Measurements from ENCODE around the gene DEGS2.

DEGS2 gene

DNA sequence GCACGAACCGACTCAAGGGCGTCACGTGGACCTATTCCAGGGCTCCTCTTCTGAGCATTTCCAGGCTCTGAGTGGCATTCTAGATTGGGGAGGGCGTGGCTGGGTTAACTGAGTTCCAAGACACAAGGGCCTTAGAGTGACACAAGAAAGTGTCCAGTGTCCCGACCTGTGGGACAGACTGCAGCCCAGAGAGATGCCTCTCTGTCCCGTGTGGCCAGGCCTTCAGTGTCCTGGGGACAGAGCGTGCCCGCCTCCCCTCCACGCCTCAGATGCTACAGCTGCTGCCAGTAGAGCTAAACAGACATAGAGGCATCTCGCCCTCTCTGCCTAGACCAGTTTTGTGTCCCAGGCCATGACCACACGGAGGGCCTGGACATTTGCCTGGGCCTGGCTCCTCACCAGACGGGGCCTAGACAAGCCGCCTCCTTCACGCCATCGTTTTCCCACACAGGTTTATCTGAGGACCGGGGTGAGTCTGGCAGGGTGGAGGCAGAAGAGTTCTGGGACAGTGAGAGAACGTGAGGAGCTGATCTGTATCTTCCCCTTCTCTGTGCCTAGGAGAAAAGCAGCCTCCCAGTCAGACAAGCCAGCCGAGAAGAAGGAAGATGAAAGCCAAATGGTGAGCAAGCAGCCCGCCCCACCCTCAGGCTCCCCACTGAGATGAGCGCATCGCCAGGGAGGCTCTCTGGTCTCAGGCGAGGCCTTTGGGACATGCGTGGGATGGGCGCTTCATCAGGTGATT is 27.1 kb downstream of the DEGS2 start:
- no peak for DNase-seq (ENCODE audit: low read depth)

DNA sequence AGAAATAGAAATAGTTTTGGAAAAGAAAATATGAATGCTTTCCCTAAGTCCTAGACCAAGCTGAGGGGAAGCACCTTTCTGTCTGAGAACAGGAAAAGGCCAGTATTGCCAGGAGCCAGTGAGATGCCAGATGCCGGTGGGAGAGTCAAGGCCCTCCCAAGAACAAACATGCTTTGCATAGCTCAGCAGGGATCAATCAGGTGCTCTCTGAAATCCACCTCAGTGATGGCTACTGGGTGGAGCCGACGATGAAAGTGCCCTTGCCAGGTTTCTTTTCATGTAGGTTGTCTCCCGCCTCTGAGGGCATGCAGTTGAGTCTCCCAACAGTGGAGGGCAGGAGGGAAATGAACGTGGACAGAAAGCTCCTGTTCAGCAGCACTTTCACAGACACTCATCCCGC is 28.3 kb downstream of the DEGS2 start:
- no peak for DNase-seq (ENCODE audit: low read depth)

DNA sequence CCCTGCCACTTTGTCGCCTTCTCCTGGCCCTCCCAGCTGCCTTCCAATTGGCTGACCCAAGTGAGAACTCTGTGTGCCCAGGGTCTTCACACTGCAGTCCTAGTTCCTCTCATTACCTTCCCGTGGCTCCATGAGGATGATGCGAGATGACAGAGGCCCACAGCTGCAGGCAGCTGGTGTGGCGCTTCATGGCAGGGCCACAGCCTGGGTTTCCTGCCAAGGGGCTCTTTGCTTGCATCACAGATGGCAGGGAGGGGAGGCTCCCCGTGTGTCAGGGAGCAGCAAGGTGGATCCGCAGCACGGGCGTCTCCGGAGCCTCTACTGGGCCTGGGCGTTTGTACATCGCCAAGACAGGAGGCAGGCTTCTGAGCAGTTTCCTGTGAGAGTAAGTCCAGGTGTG is 28.9 kb downstream of the DEGS2 start:
- no peak for DNase-seq (ENCODE audit: low read depth)

DNA sequence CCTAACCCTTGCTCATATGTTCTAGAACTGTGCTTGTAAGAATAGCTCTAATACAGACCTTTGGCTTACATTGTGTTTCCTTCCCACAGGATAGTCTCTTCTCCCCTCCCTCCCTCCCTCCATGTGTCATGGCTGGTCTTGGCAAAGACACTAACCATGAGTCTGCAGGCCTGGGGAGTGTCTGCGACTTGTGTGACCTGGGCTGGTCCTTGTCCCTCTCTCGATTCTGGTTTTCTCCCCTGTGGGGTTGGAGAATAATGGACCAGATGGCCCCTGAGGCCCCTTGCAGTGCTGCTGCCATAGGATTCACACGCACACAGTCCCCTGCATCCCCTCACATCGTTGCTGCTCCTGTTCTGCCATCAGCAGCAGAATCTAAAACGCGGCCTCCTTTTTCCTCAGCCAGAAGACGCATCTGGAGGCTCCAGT is 30.3 kb downstream of the DEGS2 start:
- no peak for DNase-seq (ENCODE audit: low read depth)

DNA sequence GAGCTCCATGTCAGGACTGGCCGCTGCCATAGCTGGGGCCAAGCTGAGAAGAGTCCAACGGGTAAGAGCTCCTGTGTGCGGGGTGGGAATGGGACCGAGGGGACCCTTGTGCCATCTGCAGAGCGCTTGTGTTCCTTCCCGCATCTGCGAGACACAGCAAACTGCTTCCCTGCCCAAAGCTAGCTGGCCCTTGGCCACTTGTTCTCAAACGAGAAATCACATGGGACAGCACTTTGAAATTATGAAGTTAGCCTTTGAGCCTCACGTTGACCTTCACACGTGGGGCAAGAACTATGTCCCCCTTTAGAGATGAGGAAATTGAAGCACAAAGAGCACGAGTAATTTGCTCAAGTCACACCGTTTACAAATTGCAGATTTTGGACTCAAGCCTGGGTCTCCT is 30.8 kb downstream of the DEGS2 start:
- DNase-seq (ENCODE audit: low read depth) = no peak

DNA sequence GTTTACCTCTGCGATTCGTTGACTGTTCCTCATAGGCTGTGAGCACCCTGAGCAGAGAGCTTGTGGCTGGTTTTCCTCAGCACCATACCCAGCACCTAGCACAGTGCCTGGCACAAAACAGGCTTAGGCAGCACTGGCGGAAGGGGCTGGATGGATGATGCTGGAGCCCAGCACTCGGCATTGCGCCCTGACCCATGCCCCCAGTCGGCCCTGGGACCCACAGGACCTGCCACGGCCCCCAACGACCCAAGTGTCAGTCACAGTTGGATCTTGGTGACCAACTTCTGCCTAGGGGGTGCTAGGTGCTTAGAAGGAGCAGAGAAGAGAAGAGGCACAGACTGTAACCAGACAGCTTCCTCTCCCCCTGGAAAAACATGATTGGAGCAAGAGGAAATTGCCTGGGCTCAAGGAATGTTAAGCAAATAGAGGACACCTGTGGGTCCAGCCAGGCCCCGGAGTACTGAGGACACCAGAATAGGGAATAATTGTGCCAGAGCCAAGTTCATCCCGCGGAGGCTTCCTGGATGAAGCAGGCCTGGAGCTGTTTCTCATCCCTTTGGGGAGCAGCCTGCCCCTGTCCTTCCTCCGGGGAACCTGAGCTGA is 31.5 kb downstream of the DEGS2 start:
- DNase-seq (ENCODE audit: low read depth) = no peak

DNA sequence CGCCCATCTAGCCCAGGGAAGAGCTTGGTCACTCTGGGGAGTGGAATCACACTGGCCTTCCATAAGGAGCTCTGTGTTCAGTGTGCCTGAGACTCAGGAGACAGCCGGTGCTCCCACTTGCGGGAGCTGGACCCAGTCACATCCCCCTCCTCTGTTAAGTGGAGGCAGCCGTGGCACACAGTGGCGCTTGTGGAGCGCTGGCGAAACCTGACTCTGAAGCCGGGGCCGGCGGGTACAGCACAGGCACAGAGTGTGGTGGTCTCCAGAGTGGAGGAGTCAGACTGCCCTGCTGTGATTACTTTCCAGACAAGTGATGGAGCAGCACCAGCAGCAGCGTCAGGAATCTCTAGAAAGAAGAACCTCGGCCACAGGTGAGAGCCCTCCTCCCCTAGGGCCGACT is 33.0 kb downstream of the DEGS2 start:
- no peak for DNase-seq (ENCODE audit: low read depth)

DNA sequence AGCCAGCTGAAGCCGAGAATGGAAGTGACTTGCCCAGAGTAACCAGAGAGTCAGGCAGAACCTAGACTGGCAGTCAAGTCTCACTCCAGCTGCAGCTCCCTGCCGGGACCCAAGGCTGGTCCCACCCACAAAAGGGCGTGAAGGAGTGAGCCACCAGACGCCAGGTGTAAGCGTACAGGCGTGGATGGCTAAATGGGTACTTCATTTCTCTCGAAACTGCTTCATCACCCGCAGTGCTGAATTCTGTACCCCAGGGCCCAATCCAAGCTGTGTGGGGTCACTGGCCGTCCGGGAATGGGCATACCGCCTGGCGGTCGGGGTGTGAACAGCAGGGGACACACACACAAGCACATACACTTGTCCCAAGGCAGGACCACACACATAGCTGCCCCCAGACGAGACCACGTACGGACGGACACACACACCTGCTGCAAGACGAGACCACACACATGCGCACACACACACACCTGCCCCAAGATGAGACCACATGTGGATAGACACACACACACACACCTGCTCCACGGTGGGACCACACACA is 34.8 kb downstream of the DEGS2 start:
- no peak for DNase-seq (ENCODE audit: low read depth)

DNA sequence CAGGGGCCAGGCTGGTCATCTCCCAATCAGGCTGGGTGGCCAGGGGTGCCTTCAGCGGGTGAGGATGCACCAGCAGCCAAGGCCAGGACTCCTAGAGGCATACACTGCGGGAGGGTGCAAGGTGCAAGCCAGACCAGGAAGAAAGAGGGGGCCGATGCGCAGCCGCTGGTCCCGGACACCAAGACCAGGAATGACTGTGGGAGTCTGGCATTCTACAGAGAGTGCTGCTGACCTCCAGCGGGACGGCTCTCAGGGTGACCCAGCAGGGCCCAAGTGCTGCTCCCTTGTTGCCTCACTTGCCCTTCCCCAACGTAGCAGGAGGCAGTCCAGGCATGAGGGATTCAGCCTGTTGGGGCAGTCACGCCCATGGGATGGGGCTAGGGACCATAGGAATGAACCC is 35.8 kb downstream of the DEGS2 start:
- DNase-seq (ENCODE audit: low read depth) = no peak

DNA sequence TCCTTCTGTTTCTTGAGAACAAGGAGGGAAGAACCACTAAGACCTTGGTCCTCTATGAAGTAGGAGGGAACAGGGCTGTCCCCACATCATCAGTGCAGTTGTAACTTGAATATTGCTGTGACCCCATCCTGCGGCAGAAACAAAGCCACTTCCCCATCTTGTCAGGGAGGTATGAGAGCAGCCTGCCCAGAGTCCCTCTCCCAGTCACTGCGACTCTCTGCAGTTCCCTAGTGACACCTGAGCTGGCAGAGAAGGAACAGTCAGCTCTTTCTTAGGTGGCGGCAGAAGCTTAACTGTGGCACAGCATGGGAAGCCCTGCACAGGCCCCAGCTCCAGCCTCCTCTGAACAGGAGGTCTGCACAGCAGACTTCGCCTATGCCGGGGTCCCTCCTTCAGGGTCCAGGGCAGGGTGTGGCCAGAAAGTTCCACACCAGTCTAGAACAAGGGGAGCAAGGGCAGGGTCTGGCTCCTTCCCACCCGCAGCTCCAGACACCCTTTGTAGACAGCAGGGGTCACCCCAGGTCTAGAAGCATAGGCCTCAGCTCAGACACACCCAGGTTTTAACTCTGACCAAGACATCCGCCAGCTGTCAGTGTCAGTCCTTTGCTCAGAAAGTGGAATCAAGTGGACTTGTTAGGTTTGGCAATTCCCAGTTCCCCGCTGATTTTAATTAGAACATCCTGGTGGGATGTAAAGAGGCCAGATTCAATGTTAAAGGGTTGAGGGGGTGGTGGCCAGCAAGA is 36.8 kb downstream of the DEGS2 start:
- DNase-seq (ENCODE audit: low read depth) = no peak

DNA sequence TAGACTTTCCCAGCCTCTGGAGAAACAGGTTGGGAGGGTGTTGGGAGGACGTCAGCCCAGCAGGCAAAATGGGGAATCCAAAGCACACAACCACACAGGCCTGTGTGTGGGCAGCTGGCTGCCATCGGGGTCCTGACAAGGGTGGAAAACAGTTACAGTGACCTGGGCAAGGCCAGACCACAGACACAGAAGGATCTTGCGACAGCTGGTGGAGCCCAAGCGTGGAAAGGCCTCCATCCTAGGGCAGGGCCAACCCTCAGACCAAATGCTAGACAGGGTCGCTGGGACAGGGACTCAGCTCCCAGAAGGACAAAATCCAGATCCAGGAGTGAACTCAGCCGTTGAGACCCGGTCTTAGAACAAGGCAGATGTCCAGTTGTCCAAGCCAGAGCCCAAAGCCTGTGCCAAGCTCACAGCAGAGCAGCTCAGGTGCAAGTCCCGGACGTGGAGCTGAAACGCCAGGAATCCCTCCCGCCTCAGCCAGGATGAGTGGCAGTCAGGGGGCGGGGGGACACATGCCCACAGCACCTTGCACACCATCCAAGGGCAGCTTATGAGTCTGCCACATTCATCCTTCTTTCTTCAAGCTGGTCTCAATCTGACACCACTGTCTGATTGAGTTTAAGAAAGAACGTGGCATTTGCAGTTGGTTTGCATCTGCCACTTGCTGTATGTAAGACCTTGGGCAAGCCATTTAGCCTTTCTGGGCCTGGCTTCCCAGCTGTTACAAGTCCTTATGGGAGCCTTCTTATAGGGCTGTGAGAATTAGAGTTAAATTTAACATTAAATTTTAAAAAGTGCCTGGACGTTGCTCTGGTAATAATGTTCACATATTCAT is 37.6 kb downstream of the DEGS2 start:
- no peak for DNase-seq (ENCODE audit: low read depth)

DNA sequence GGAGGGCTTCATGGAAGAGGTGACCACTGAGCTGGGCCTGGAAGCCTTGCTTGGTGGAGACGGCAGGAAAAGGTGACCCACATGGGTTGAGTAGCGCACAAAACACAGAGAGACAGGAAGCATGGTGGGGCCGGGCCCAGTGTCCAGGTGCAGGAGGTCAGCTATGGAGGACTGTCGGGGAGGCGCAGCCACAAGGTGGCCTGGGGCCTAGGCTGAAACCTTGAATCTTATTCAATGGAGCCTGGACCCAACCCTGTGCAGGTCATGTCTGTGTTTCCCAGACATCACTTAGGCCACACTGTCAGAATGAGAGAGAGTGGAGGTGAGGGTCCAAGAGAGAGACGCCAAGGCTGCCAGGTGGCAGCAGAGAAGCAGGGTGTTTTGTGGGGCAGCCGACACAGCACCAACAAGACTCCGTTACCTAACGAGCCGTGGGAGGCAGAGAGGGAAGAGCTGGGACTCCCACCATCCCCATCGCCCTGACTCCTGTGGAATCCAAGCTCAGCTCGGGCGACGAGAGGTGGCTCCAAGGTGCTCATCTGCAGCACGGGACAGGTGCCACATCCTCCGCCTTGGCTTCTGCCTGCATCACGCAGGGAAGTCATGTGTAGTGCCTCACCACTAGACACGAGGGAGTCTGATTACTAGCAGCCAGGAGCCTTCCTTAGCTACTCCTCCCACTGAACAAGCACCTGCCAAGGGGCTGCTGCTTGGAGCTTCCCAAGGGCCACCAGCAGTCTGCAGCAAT is 38.7 kb downstream of the DEGS2 start:
- DNase-seq (ENCODE audit: low read depth) = no peak

DNA sequence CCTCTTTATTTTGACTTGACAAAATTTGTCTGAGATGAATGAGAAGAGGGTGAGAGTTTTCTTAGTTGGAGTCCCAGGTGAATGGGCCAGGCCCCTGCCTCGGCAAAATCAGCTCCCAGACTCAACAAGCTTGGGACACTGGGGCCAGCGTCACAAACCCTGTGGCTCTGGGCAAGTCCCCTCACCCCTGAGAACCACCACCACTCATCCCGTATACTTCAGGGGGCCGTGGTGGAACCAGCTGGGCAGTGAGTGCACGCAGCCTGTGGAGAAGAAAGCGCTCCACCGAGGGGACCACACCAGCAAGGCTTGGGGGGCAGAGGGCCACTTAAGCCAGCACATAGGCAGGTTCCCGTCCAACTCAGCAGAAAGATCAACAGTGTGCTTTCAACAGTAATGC is 40.2 kb downstream of the DEGS2 start:
- no peak for DNase-seq (ENCODE audit: low read depth)

DNA sequence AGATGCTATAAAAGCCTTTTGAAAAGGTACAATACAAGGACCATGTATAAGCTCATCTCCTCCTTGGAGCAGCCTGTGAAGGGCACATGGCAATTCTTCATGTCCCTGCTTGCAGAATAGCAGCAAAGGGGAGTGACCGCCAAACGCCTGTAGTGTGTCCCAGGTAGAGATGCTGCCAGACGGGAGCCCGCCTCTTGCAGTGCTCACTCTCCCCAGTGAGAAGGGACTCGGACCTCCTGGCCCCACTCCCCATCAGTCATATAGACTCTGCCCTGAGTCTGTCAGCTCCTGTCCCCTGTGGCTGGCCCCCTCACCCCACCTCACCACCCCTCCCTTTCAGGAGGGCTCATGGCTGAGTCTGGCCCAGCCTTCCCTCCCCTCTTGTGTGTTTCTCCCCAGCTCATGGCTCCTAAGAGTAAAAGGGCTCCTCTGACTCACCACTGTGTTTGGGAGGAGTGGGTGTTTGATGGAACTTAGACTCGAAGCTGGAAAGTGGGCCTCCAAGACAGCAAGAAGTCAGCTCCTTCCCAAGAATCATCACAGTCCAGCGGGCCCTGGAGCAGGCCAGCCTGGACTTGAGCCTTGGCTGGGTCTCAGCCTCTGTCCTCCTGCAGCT is 40.9 kb downstream of the DEGS2 start:
- DNase-seq (ENCODE audit: low read depth) = no peak

DNA sequence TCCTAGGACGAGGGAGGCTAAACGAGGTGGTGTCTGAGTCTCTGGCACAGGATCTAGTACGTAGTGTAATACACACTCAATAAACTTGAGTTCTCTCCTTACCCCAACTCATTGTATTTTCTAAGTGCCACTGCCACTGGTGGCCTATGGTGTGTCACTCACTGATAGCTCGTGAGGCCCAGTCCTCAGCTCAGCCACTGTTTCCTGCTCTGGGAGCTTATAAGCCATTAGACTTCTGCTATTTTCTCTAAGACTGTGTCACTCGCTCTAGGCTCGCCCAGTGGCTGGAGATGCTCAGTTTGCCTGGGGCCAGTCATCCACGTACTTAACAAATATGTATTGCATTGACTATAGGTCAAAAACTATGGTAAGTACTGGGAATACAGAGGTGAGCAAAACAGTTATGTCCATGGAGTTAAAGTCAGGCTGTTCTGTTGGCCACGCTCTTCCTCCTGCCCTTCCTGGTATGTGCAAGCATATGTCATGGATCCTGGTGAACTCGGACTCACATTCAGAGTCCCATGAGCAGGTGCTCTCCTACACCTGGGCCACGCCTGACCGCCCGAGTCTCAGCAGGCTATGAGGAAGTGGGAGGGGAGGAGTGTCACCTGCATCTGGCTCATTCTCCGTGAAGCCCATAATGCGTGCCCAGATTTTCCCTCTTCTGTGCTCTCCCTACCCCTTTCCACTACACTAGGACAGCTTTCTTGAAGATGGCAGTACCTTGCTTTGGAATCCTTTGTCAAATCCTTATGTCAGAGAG is 41.6 kb downstream of the DEGS2 start:
- no peak for DNase-seq (ENCODE audit: low read depth)

DNA sequence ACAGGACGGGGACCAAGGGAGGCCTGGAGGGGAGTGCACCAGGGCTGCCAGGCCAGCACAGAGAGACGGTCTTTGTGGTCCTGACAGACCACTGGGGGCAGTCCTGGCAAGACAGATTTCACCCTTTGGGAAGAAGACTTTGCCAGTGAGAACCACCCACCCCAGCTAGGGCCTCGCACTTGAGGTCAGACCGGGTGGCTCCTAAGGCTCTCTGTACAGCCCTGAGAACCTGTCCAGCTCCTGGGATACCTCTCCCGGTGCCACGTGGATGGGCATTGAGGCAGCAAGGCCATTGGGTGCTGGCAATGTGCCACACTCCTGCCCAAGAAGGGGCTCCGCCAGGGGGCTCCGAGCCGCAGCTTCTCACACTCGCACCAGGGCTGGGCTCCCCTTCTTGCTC is 42.4 kb downstream of the DEGS2 start:
- DNase-seq (ENCODE audit: low read depth) = no peak

DNA sequence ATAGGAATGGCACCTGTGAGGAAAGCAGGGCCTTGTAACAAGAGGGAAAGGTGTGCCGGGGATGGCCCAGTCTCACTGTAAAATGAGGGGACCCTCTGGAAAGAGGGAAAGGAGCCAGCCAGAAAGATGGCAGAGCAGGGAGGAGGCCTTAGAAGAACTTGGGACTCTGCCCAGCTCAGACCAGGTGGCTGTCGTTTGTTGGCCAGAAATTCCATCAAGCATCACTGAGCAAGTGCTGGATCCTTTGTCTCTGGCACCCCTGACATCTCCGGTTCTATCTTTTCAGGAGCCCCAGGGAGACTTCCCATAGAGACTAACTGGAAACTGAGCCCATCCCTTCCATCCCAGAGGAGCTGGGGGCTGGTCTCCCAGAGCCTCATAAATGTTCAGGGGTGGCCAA is 43.3 kb downstream of the DEGS2 start:
- no peak for DNase-seq (ENCODE audit: low read depth)

DNA sequence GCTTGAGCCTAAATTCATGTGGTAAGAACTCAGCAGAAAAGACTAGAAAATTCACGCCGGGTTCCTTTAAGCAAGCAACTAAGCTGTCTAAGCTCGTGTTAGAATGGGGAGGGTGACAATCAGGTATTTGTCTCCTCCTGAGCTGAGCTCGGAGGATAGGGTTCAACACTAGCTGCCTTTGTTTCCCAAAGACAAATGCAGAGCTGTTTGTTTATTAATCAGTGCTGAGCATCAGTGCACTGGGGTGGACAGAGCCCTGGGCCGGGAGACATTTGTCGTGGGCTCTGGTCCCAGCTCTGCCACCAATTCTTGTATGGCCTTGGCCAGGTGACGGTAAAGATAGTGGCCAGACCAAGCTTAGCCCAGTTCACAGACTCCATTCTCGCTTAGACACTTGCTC is 43.7 kb downstream of the DEGS2 start:
- DNase-seq (ENCODE audit: low read depth) = no peak

DNA sequence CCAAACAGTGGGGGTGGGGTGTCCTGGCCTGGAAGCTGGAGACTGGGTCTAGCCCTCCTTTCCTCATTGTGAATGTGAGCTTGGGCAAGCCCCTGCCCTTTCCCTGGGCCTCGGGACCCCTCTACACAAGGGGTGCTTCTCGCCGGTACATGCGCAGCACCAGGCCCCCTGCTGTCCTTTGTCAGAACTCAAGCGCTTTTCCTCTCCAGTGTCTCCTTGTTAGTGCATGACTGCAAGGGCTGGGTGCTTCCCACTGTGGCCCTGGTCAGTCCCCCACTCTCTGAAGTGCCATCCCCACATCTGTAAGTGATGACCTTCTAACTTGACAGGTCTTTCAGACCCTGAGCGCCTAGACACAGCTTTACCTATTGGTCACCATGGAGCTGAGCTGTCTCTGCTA is 44.2 kb downstream of the DEGS2 start:
- DNase-seq (ENCODE audit: low read depth) = no peak

DNA sequence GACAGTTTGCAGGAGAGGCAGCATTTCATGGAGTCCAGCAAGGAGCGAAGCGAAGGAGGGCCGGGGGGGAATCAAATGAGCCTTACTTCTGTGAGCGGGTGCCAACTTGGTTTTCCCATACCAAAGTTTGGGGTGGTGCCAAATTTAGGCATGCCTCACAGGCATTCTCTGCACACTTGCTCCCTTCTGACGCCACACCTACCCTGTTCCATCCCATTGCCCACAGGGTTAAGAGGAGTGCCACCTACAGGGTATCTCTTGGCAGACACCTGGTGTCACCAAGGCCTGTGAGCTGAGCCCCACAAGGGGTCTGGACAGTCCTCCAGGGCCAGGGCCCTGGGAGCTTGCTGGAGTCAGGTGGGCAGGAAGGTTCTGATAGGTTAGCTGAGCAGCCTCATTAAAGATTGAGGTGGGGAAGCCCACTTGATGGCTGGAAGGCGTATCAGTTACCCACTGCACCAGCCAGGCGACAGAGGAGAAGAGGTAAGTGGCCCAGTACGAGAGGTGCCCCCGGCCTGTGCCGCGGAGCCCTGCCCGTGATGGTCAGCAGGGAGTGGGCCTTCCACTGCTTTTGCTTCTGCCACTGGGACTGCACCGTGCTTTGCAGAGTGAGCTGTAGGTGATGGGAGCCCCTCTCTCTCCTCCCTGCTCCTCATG is 45.2 kb downstream of the DEGS2 start:
- DNase-seq (ENCODE audit: low read depth) = no peak

Measured in stimulated activated CD8-positive, alpha-beta memory T cell treated with anti-CD3 and anti-CD28 coated beads, Interleukin-4, amount 100 ng/mL, for 24 hours (primary cell).